Mesenchymal stem cell (in vitro differentiated cells and primary cell): Measurements from ENCODE around the gene SMC1B.
"Not testable (repeated sequence)": the region's sequence is repeated elsewhere in the genome, so short reads cannot be mapped to it uniquely, and the experiment has no call there.

Experiments used
- DNase-seq: peaks from one replicate; pipeline ENCODE4 v3.0.0-alpha.2; 2013
- H2AFZ ChIP-seq: one replicate; pipeline ENCODE4 v1.6.1; 2013; ENCODE audit warnings: low read depth, mild to moderate bottlenecking, control low read depth, inconsistent platforms, low read length, moderate library complexity
- H2AK5ac ChIP-seq: 2 replicates; pipeline ENCODE4 v1.6.1; 2013; ENCODE audit warnings: low read length, moderate library complexity, mild to moderate bottlenecking, inconsistent platforms; ENCODE audit not compliant: severe bottlenecking
- H2BK120ac ChIP-seq: one replicate; pipeline ENCODE4 v1.6.1; 2013; ENCODE audit warnings: low read depth, mild to moderate bottlenecking, inconsistent platforms, low read length, moderate library complexity
- H2BK12ac ChIP-seq, 2 experiments: one replicate each; pipeline ENCODE4 v1.6.1; 2013; ENCODE audit warnings: inconsistent platforms in 2 of 2, low read length in 2 of 2, mild to moderate bottlenecking in 2 of 2, moderate library complexity in 2 of 2, control low read depth in 1 of 2
- H2BK15ac ChIP-seq: one replicate; pipeline ENCODE4 v1.6.1; 2013; ENCODE audit warnings: mild to moderate bottlenecking, low read depth, inconsistent platforms; ENCODE audit not compliant: poor library complexity, severe bottlenecking
- H2BK5ac ChIP-seq: 2 replicates; pipeline ENCODE4 v1.6.1; 2013; ENCODE audit warnings: low read depth, mild to moderate bottlenecking, low read length, control low read depth, inconsistent platforms; ENCODE audit not compliant: poor library complexity, severe bottlenecking
- H3K14ac ChIP-seq, 2 experiments: one replicate each; pipeline ENCODE4 v1.6.1; 2013; ENCODE audit warnings: inconsistent platforms in 2 of 2, low read length in 2 of 2, control low read depth in 1 of 2, mild to moderate bottlenecking in 1 of 2, moderate library complexity in 1 of 2
- H3K18ac ChIP-seq, 2 experiments: one replicate each; pipeline ENCODE4 v1.6.1; 2013; ENCODE audit warnings: inconsistent platforms in 2 of 2, low read length in 2 of 2, control low read depth in 1 of 2, low read depth in 1 of 2, mild to moderate bottlenecking in 1 of 2
- H3K23ac ChIP-seq, 2 experiments: one replicate each; pipeline ENCODE4 v1.6.1; 2013; ENCODE audit warnings: inconsistent platforms in 2 of 2, low read length in 2 of 2, mild to moderate bottlenecking in 2 of 2, moderate library complexity in 2 of 2, control low read depth in 1 of 2
- H3K27ac ChIP-seq: 2 replicates; pipeline ENCODE4 v1.5.1; 2013; ENCODE audit warnings: mild to moderate bottlenecking, moderate library complexity, low read length, control low read depth, inconsistent platforms; ENCODE audit not compliant: poor library complexity, severe bottlenecking
- H3K27me3 ChIP-seq, 2 experiments: 2 replicates each; pipeline versions ENCODE4 v1.6.1 to v1.7.0; 2013; ENCODE audit warnings: low read length in 2 of 2, mild to moderate bottlenecking in 2 of 2, moderate library complexity in 2 of 2, control low read depth in 1 of 2, inconsistent platforms in 1 of 2; ENCODE audit not compliant: control insufficient read depth in 1 of 2, insufficient read depth in 1 of 2
- H3K36me3 ChIP-seq, 2 experiments: 2 replicates each; pipeline versions ENCODE4 v1.6.1 to v1.7.0; 2013; ENCODE audit warnings: low read length in 2 of 2, control low read depth in 1 of 2, inconsistent platforms in 1 of 2, low read depth in 1 of 2, mild to moderate bottlenecking in 1 of 2; ENCODE audit not compliant: insufficient read depth in 2 of 2, control insufficient read depth in 1 of 2
- H3K4ac ChIP-seq, 2 experiments: one replicate each; pipeline ENCODE4 v1.6.1; 2013; ENCODE audit warnings: inconsistent platforms in 2 of 2, low read length in 2 of 2, mild to moderate bottlenecking in 2 of 2, moderate library complexity in 2 of 2, control low read depth in 1 of 2, low read depth in 1 of 2
- H3K4me1 ChIP-seq: 2 replicates; pipeline ENCODE4 v1.6.1; 2013; ENCODE audit warnings: low read depth, low read length, control low read depth; ENCODE audit not compliant: control insufficient read depth, insufficient read depth
- H3K4me2 ChIP-seq: 2 replicates; pipeline ENCODE4 v1.6.1; 2013; ENCODE audit warnings: low read length, mild to moderate bottlenecking, inconsistent platforms; ENCODE audit not compliant: poor library complexity, severe bottlenecking
- H3K4me3 ChIP-seq, 2 experiments: 2 replicates each; pipeline versions ENCODE4 v1.5.1 to v1.7.0; 2013; ENCODE audit warnings: low read length in 2 of 2, mild to moderate bottlenecking in 2 of 2, control low read depth in 1 of 2, low read depth in 1 of 2; ENCODE audit not compliant: insufficient read depth in 1 of 2
- H3K79me1 ChIP-seq: replicated peaks from 2 replicates; pipeline ENCODE4 v1.6.1; 2013; ENCODE audit warnings: mild to moderate bottlenecking, control low read depth, low read length, inconsistent platforms; ENCODE audit not compliant: poor library complexity, severe bottlenecking
- H3K9ac ChIP-seq: 2 replicates; pipeline ENCODE4 v1.7.0; 2013; ENCODE audit warnings: mild to moderate bottlenecking, low read length, moderate library complexity
- H3K9me3 ChIP-seq: 2 replicates; pipeline ENCODE4 v1.7.0; 2013; ENCODE audit warnings: mild to moderate bottlenecking, low read length; ENCODE audit not compliant: control insufficient read depth
- H4K8ac ChIP-seq: one replicate; pipeline ENCODE4 v1.6.1; 2013; ENCODE audit warnings: inconsistent platforms, mild to moderate bottlenecking, low read length, moderate library complexity
- H4K91ac ChIP-seq: one replicate; pipeline ENCODE4 v1.6.1; 2013; ENCODE audit warnings: mild to moderate bottlenecking, low read length, inconsistent platforms
- WGBS: methylation state at CpG from one replicate; pipeline ENCODE4 v1.1.7; 2013; ENCODE audit warnings: mixed read lengths; 5-methylcytosine and 5-hydroxymethylcytosine counted together

The SMC1B gene

GRCh38 chr22:45444168-45444567 is 30.8 kb upstream of the SMC1B start:
- no peak overlapping the region for H3K23ac ChIP-seq
- 36% methylated on average over 3 of the region's 3 CpGs for WGBS
- H3K79me1 ChIP-seq, result no peaks in the 10 kb centered on the region

GRCh38 chr22:45442116-45442515 is 28.7 kb upstream of the SMC1B start:
- Histone ChIP-seq H3K18ac (peak overlapping the region in 1 of 2 experiments; percentile 56), H3K4me2 (no peak overlapping the region), H2AFZ (no peak overlapping the region), H3K36me3 (no peaks in the 10 kb centered on the region), H4K91ac (no peak overlapping the region), H3K27me3 (peaks cover 0 to 3% of the 10 kb centered on the region in 2 experiments), H3K4me1 (peaks cover 7% of the 10 kb centered on the region), H4K8ac (no peak overlapping the region), H3K27ac (no peak overlapping the region), H3K4ac (peak overlapping the region in 1 of 2 experiments; percentile 8), H2BK120ac (no peak overlapping the region), H3K23ac (no peak overlapping the region), H3K14ac (no peak overlapping the region), H2BK5ac (no peak overlapping the region), H2AK5ac (no peak overlapping the region), H3K4me3 (no peak overlapping the region), H3K79me1 (no peaks in the 10 kb centered on the region), H2BK12ac (peak overlapping the region in 1 of 2 experiments; percentile 75), H2BK15ac (no peak overlapping the region), H3K9ac (no peak overlapping the region), H3K9me3 (no peaks in the 10 kb centered on the region)
- DNase-seq, result no peak
- 61% methylated on average over 5 of the region's 5 CpGs for WGBS

More at GRCh38 chr22:45444168-45444567, 30.8 kb upstream of the SMC1B start:
- peak; percentile 28 for DNase-seq
- Histone ChIP-seq H3K36me3 (no peaks in the 10 kb centered on the region), H3K9me3 (no peaks in the 10 kb centered on the region), H3K4me2 (no peak overlapping the region), H3K18ac (peak overlapping the region in 1 of 2 experiments; percentile 37), H4K91ac (peak overlapping the region; percentile 47), H3K4ac (peak overlapping the region in 1 of 2 experiments; percentile 71), H2AFZ (no peak overlapping the region), H2AK5ac (no peak overlapping the region), H3K4me1 (peaks cover 7% of the 10 kb centered on the region), H2BK5ac (no peak overlapping the region), H3K14ac (no peak overlapping the region), H3K27me3 (peaks cover 0 to 3% of the 10 kb centered on the region in 2 experiments), H2BK120ac (no peak overlapping the region), H3K4me3 (no peak overlapping the region), H3K27ac (no peak overlapping the region), H3K9ac (no peak overlapping the region), H2BK12ac (peak overlapping the region; percentile 35 to 80), H2BK15ac (no peak overlapping the region), H4K8ac (peak overlapping the region; percentile 60)

GRCh38 chr22:45441138-45441537 is 27.7 kb upstream of the SMC1B start:
- peak; percentile 62 for DNase-seq
- H3K4me3 ChIP-seq, result no peak overlapping the region
- WGBS, result 36% methylated on average over 5 of the region's 10 CpGs

GRCh38 chr22:45440688-45441087 is 27.3 kb upstream of the SMC1B start:
- not testable (repeated sequence) for H3K14ac ChIP-seq, H3K4me1 ChIP-seq, H3K18ac ChIP-seq, H3K27ac ChIP-seq, H2BK120ac ChIP-seq, H2BK5ac ChIP-seq, H2AFZ ChIP-seq, H4K8ac ChIP-seq, H2BK12ac ChIP-seq, H3K9me3 ChIP-seq, H3K79me1 ChIP-seq, H3K4ac ChIP-seq, H2BK15ac ChIP-seq, H4K91ac ChIP-seq, H3K23ac ChIP-seq, H3K4me3 ChIP-seq, H3K36me3 ChIP-seq, H2AK5ac ChIP-seq, H3K27me3 ChIP-seq, H3K4me2 ChIP-seq, DNase-seq
- WGBS, result 70% methylated on average over 13 of the region's 13 CpGs
- H3K9ac ChIP-seq, result peak overlapping the region; percentile 49

More at GRCh38 chr22:45441138-45441537, 27.7 kb upstream of the SMC1B start:
- Histone ChIP-seq H2BK5ac (no peak overlapping the region), H2BK15ac (no peak overlapping the region), H3K4ac (no peak overlapping the region), H2BK120ac (no peak overlapping the region), H3K9me3 (no peaks in the 10 kb centered on the region), H3K9ac (peak overlapping the region; percentile 49), H3K27me3 (peaks cover 0 to 3% of the 10 kb centered on the region in 2 experiments), H2AFZ (no peak overlapping the region), H3K14ac (no peak overlapping the region), H3K36me3 (no peaks in the 10 kb centered on the region), H3K23ac (no peak overlapping the region), H4K8ac (no peak overlapping the region), H3K27ac (no peak overlapping the region), H3K4me2 (no peak overlapping the region), H4K91ac (no peak overlapping the region), H3K4me1 (peaks cover 7% of the 10 kb centered on the region), H2BK12ac (peak overlapping the region in 1 of 2 experiments; percentile 75), H3K79me1 (no peaks in the 10 kb centered on the region), H2AK5ac (no peak overlapping the region), H3K18ac (no peak overlapping the region)
